GM12878 (cell line): ENCODE measurements around the gene TMSB10. TPM values are rescaled to one million over a fixed set of nuclear protein-coding genes. Genes with fewer than 3 reads are reported as not detected.

Experiments used
- BACH1 ChIP-seq: fragments of 450-650 bp; IDR thresholded peaks from 2 replicates; pipeline ENCODE4 v1.6.1; 2017; ENCODE audit warnings: mild to moderate bottlenecking, borderline replicate concordance
- CBX3 ChIP-seq: fragments of 200-600 bp; sonication (generic); IDR thresholded peaks from 2 replicates; pipeline ENCODE4 v1.6.1; 2016; ENCODE audit warnings: low read depth, borderline replicate concordance
- CHD1 ChIP-seq: IDR thresholded peaks from 2 replicates; pipeline ENCODE4 v1.6.1; 2012; ENCODE audit warnings: low read depth, low read length, improper control_type of control experiment
- DPF2 ChIP-seq: fragments of 450-650 bp; IDR thresholded peaks from 2 replicates; pipeline ENCODE4 v1.6.1; 2017; ENCODE audit warnings: mild to moderate bottlenecking
- IKZF2 ChIP-seq, 2 experiments: fragments of 450-650 bp; IDR thresholded peaks; 2 replicates each; pipeline ENCODE4 v1.6.1; 2017; ENCODE audit warnings: mild to moderate bottlenecking in 2 of 2, moderate library complexity in 2 of 2
- LARP7 ChIP-seq: fragments of 450-650 bp; IDR thresholded peaks from 2 replicates; pipeline ENCODE4 v1.6.1; 2017; ENCODE audit warnings: mild to moderate bottlenecking
- MTA3 ChIP-seq: IDR thresholded peaks from 2 replicates; pipeline ENCODE4 v1.6.1; 2012; ENCODE audit warnings: low read length, inconsistent platforms, borderline replicate concordance
- POU2F2 ChIP-seq: IDR thresholded peaks from 3 replicates; pipeline ENCODE4 v1.6.1; 2011; ENCODE audit warnings: low read depth, mild to moderate bottlenecking, low read length, borderline replicate concordance
- RUNX3 ChIP-seq: IDR thresholded peaks from 2 replicates; pipeline ENCODE4 v1.6.1; 2012; ENCODE audit warnings: low read length, inconsistent platforms
- SP1 ChIP-seq: IDR thresholded peaks from one replicate; pipeline ENCODE4 v1.6.1; 2011; ENCODE audit warnings: low read depth, low read length
- STAT3 ChIP-seq: IDR thresholded peaks from 2 replicates; pipeline ENCODE4 v1.6.1; 2011; ENCODE audit warnings: low read depth, low read length, improper control_type of control experiment
- SUPT20H ChIP-seq: IDR thresholded peaks from 2 replicates; pipeline ENCODE4 v1.6.1; 2011; ENCODE audit warnings: low read depth, mild to moderate bottlenecking, low read length, moderate library complexity, borderline replicate concordance; ENCODE audit not compliant: control insufficient read depth
- SUZ12 ChIP-seq: fragments of 200-600 bp; sonication (generic); IDR thresholded peaks from one replicate; pipeline ENCODE4 v1.6.1; 2018; ENCODE audit warnings: antibody characterized with exemption, mild to moderate bottlenecking; ENCODE audit not compliant: unreplicated experiment
- ZNF207 ChIP-seq: fragments of 450-650 bp; IDR thresholded peaks from 2 replicates; pipeline ENCODE4 v1.6.1; 2014; ENCODE audit warnings: antibody characterized with exemption, mild to moderate bottlenecking, borderline replicate concordance
- polyA plus RNA-seq, 11 experiments: library from polyadenylated mRNA; depleted of rRNA in 4 of 11; unstranded in 6 of 11; stranded (reverse) in 5 of 11; fragments of >200 nt; fragmentation: Nextera tagmentation in 4 of 11; fragmentation: Illumina TruSeq in 1 of 11; extraction: Ambion mirVana in 4 of 11; extraction: Trizol in 1 of 11; gene quantifications; 1 replicate in 1 of 11; 2 replicates in 10 of 11; pipeline versions ENCODE4 v1.2.1 to v1.2.3, GENCODE V29; 2011 to 2016; ENCODE audit warnings: inconsistent platforms in 2 of 11, missing spikeins in 2 of 11, low read depth in 1 of 11
- total RNA-seq, 4 experiments: library from RNA; depleted of rRNA in 3 of 4; stranded (reverse); fragments of >200 nt in 3 of 4; fragmentation: Illumina TruSeq in 1 of 4; extraction: Trizol in 1 of 4; gene quantifications; 2 replicates each; pipeline versions ENCODE4 v1.2.1 to v1.2.3, GENCODE V29; 2013 to 2021
- TF ChIP-seq, protein P1 (sequence below): fragments of 450-650 bp; IDR thresholded peaks from 2 replicates; pipeline ENCODE4 v1.6.1; 2018; ENCODE audit warnings: borderline replicate concordance, mild to moderate bottlenecking; ENCODE audit not compliant: partially characterized antibody
- TF ChIP-seq, protein P2 (sequence below), 3 experiments: IDR thresholded peaks in 2 of 3; conservative IDR thresholded peaks in 1 of 3; 2 replicates each; pipeline ENCODE4 v1.5.1; 2011; ENCODE audit warnings: low read depth in 3 of 3, low read length in 3 of 3, mild to moderate bottlenecking in 3 of 3, control low read depth in 2 of 3, moderate library complexity in 2 of 3, inconsistent platforms in 1 of 3, mixed read lengths in 1 of 3; ENCODE audit not compliant: control insufficient read depth in 2 of 3, insufficient read depth in 1 of 3; ENCODE audit errors: extremely low read depth in 1 of 3
- TF ChIP-seq, protein P3 (sequence below): fragments of 450-650 bp; formaldehyde crosslinking; IDR thresholded peaks from 2 replicates; pipeline ENCODE4 v1.5.0; 2022; ENCODE audit warnings: mild to moderate bottlenecking, missing genetic modification characterization
- TF ChIP-seq, protein P4 (sequence below): fragments of 450-650 bp; IDR thresholded peaks from 2 replicates; pipeline ENCODE4 v1.6.1; 2017; ENCODE audit warnings: mild to moderate bottlenecking, moderate library complexity

Gene TMSB10
- total and polyA plus RNA-seq, 10 of the 15 experiments (the other 5 are each of a cell fraction or from before 2014, with no cell fraction given): 1,406 to 4,860 (median 3,381) TPM

DNA sequence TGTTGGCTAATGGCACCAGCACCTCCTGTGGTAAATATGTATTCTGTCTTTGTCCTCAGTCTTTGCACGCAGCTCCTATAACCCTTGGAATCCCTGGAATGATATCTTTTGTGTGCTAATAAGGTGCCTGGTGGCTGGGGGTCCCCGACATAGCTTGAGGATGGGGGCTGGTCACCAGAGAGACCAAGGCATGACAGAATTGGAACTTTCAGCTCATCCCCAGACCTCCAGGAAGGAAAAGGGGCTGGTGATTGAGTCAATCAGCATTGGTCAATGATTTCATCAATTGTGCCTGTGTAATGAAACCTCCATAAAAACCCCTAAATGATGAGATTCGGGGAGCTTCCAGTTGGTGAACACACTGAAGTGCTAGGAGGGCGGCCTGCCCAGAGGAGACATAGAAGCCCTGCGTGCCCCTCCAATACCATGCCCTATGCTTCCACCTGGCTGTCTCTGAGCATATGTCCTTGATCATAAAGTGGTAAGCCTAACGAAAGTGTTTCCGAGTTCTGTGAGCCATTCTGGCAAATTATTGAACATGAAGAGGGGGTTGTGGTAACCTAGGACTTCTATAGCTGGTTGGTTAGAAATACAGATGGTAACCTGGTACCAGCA, 38.9 kb downstream of the TMSB10 start (continued):
- TF ChIP-seq, protein P1, sequence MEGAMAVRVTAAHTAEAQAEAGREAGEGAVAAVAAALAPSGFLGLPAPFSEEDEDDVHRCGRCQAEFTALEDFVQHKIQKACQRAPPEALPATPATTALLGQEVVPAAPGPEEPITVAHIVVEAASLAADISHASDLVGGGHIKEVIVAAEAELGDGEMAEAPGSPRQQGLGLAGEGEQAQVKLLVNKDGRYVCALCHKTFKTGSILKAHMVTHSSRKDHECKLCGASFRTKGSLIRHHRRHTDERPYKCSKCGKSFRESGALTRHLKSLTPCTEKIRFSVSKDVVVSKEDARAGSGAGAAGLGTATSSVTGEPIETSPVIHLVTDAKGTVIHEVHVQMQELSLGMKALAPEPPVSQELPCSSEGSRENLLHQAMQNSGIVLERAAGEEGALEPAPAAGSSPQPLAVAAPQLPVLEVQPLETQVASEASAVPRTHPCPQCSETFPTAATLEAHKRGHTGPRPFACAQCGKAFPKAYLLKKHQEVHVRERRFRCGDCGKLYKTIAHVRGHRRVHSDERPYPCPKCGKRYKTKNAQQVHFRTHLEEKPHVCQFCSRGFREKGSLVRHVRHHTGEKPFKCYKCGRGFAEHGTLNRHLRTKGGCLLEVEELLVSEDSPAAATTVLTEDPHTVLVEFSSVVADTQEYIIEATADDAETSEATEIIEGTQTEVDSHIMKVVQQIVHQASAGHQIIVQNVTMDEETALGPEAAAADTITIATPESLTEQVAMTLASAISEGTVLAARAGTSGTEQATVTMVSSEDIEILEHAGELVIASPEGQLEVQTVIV: no peak
- TF ChIP-seq CBX3 (no peak), BACH1 (no peak), IKZF2 (IDR thresholded peaks at IDR 0.05) (peak; percentile 15 to 43; a peak in 3 of 4 replicates), CHD1 (no peak), ZNF207 (0 out of 2 replicates have a peak, but pooled peaks have one; percentile 14), MTA3 (no peak; the same call in 1 of the 2 replicates), LARP7 (no peak), DPF2 (peak; percentile 36; the same call in 1 of the 2 replicates), SP1 (no peak), STAT3 (no peak), SUPT20H (no peak), SUZ12 (no peak), RUNX3 (peak; percentile 10; the same call in 1 of the 2 replicates), POU2F2 (peak; percentile 34; the same call in 1 of the 3 replicates)
- TF ChIP-seq, protein P2, sequence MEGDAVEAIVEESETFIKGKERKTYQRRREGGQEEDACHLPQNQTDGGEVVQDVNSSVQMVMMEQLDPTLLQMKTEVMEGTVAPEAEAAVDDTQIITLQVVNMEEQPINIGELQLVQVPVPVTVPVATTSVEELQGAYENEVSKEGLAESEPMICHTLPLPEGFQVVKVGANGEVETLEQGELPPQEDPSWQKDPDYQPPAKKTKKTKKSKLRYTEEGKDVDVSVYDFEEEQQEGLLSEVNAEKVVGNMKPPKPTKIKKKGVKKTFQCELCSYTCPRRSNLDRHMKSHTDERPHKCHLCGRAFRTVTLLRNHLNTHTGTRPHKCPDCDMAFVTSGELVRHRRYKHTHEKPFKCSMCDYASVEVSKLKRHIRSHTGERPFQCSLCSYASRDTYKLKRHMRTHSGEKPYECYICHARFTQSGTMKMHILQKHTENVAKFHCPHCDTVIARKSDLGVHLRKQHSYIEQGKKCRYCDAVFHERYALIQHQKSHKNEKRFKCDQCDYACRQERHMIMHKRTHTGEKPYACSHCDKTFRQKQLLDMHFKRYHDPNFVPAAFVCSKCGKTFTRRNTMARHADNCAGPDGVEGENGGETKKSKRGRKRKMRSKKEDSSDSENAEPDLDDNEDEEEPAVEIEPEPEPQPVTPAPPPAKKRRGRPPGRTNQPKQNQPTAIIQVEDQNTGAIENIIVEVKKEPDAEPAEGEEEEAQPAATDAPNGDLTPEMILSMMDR (IDR thresholded peaks at IDR 0.05 in 2 of 3, conservative IDR thresholded peaks at IDR 0.05 in 1 of 3; ENCODE audit: control insufficient read depth in 2 of 3, extremely low read depth in 1 of 3, insufficient read depth in 1 of 3, low read depth in 3 of 3, low read length in 3 of 3): no peak
- TF ChIP-seq, protein P3, sequence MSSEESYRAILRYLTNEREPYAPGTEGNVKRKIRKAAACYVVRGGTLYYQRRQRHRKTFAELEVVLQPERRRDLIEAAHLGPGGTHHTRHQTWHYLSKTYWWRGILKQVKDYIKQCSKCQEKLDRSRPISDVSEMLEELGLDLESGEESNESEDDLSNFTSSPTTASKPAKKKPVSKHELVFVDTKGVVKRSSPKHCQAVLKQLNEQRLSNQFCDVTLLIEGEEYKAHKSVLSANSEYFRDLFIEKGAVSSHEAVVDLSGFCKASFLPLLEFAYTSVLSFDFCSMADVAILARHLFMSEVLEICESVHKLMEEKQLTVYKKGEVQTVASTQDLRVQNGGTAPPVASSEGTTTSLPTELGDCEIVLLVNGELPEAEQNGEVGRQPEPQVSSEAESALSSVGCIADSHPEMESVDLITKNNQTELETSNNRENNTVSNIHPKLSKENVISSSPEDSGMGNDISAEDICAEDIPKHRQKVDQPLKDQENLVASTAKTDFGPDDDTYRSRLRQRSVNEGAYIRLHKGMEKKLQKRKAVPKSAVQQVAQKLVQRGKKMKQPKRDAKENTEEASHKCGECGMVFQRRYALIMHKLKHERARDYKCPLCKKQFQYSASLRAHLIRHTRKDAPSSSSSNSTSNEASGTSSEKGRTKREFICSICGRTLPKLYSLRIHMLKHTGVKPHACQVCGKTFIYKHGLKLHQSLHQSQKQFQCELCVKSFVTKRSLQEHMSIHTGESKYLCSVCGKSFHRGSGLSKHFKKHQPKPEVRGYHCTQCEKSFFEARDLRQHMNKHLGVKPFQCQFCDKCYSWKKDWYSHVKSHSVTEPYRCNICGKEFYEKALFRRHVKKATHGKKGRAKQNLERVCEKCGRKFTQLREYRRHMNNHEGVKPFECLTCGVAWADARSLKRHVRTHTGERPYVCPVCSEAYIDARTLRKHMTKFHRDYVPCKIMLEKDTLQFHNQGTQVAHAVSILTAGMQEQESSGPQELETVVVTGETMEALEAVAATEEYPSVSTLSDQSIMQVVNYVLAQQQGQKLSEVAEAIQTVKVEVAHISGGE (CRISPR knock-in tag): no peak
- TF ChIP-seq, protein P4, sequence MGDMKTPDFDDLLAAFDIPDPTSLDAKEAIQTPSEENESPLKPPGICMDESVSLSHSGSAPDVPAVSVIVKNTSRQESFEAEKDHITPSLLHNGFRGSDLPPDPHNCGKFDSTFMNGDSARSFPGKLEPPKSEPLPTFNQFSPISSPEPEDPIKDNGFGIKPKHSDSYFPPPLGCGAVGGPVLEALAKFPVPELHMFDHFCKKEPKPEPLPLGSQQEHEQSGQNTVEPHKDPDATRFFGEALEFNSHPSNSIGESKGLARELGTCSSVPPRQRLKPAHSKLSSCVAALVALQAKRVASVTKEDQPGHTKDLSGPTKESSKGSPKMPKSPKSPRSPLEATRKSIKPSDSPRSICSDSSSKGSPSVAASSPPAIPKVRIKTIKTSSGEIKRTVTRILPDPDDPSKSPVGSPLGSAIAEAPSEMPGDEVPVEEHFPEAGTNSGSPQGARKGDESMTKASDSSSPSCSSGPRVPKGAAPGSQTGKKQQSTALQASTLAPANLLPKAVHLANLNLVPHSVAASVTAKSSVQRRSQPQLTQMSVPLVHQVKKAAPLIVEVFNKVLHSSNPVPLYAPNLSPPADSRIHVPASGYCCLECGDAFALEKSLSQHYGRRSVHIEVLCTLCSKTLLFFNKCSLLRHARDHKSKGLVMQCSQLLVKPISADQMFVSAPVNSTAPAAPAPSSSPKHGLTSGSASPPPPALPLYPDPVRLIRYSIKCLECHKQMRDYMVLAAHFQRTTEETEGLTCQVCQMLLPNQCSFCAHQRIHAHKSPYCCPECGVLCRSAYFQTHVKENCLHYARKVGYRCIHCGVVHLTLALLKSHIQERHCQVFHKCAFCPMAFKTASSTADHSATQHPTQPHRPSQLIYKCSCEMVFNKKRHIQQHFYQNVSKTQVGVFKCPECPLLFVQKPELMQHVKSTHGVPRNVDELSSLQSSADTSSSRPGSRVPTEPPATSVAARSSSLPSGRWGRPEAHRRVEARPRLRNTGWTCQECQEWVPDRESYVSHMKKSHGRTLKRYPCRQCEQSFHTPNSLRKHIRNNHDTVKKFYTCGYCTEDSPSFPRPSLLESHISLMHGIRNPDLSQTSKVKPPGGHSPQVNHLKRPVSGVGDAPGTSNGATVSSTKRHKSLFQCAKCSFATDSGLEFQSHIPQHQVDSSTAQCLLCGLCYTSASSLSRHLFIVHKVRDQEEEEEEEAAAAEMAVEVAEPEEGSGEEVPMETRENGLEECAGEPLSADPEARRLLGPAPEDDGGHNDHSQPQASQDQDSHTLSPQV: no peak
